Smooth muscle cell (in vitro differentiated cells): Measurements from ENCODE around the gene ENPEP. TPM values are rescaled to one million over a fixed set of nuclear protein-coding genes. Genes with fewer than 3 reads are reported as not detected.

Experiments used
- DNase-seq: peaks from one replicate; lab custom pipeline; 2025; ENCODE audit not compliant: unreplicated experiment; lab: John Stamatoyannopoulos, UW
- H2AFZ ChIP-seq: fragments of 200-600 bp; sonication (generic); 2 replicates; pipeline ENCODE4 v1.6.0; 2016; ENCODE audit warnings: antibody characterized with exemption, low read depth, mild to moderate bottlenecking
- H3F3A ChIP-seq: fragments of 200-600 bp; sonication (generic); 2 replicates; pipeline ENCODE4 v1.6.0; 2017; ENCODE audit warnings: antibody characterized with exemption, low read depth
- H3K27ac ChIP-seq: fragments of 200-600 bp; sonication (generic); 2 replicates; pipeline ENCODE4 v1.5.1; 2016; ENCODE audit warnings: low read depth, mild to moderate bottlenecking
- H3K27me3 ChIP-seq: fragments of 200-600 bp; sonication (generic); 2 replicates; pipeline ENCODE4 v1.6.1; 2016; ENCODE audit warnings: low read depth, mild to moderate bottlenecking
- H3K36me3 ChIP-seq: fragments of 200-600 bp; sonication (generic); 2 replicates; pipeline ENCODE4 v1.5.1; 2016; ENCODE audit warnings: low read depth
- H3K4me1 ChIP-seq: fragments of 200-600 bp; sonication (generic); 2 replicates; pipeline ENCODE4 v1.5.1; 2016; ENCODE audit warnings: low read depth
- H3K4me2 ChIP-seq: fragments of 200-600 bp; sonication (generic); 2 replicates; pipeline ENCODE4 v1.6.0; 2016; ENCODE audit warnings: mild to moderate bottlenecking
- H3K4me3 ChIP-seq: fragments of 200-600 bp; sonication (generic); 2 replicates; pipeline ENCODE4 v1.5.1; 2016; ENCODE audit warnings: mild to moderate bottlenecking
- H3K79me2 ChIP-seq: fragments of 200-600 bp; sonication (generic); 2 replicates; pipeline ENCODE4 v1.6.0; 2016; ENCODE audit warnings: low read depth, mild to moderate bottlenecking
- H3K9ac ChIP-seq: fragments of 200-600 bp; sonication (generic); 2 replicates; pipeline ENCODE4 v1.6.0; 2016; ENCODE audit warnings: low read depth
- H3K9me3 ChIP-seq: fragments of 200-600 bp; sonication (generic); replicated peaks from 2 replicates; pipeline ENCODE4 v1.5.1; 2016; ENCODE audit warnings: low read depth
- H4K20me1 ChIP-seq: fragments of 200-600 bp; sonication (generic); 2 replicates; pipeline ENCODE4 v1.6.0; 2016; ENCODE audit warnings: low read depth
- CTCF ChIP-seq: fragments of 200-600 bp; sonication (generic); IDR thresholded peaks from 2 replicates; pipeline ENCODE4 v1.5.1; 2017; ENCODE audit warnings: borderline replicate concordance, mild to moderate bottlenecking, antibody characterized with exemption; ENCODE audit not compliant: insufficient read depth, poor library complexity, severe bottlenecking
- WGBS: methylation state at CpG from one replicate; pipeline ENCODE4 v1.1.7; 2016; ENCODE audit warnings: low lambda C conversion rate; 5-methylcytosine and 5-hydroxymethylcytosine counted together
- polyA plus RNA-seq: library from polyadenylated mRNA; unstranded; fragments of >200 nt; fragmentation: Nextera tagmentation; extraction: Ambion mirVana; gene quantifications from 2 replicates; pipeline ENCODE4 v1.2.1, GENCODE V29; 2016
- small RNA-seq: library from RNA; depleted of rRNA; stranded (forward); fragments of <200 nt; gene quantifications from one replicate; pipeline ENCODE3, GENCODE V24; 2014
- total RNA-seq: library from RNA; depleted of rRNA; stranded (reverse); fragments of >200 nt; gene quantifications from 2 replicates; pipeline ENCODE4 v1.2.3, GENCODE V29; 2014

The ENPEP gene
- total and polyA plus RNA-seq, 2 experiments from 2014 or later = 3.8 to 6.5 TPM

- Histone ChIP-seq H3K27me3 (no peaks in the 10 kb centered on the region), H3K27ac (peak overlapping the region; percentile 95)
Measured at GRCh38 chr4:110613745-110614144, 137.8 kb downstream of the ENPEP start.

GRCh38 chr4:110614173-110614963, 138.4 kb downstream of the ENPEP start:
- Histone ChIP-seq H3K27ac (peak overlapping the region; percentile 95), H3K9ac (peak overlapping the region; percentile 89), H4K20me1 (peaks cover 19% of the 10 kb centered on the region), H2AFZ (peak overlapping the region; percentile 74), H3K9me3 (no peaks in the 10 kb centered on the region), H3K79me2 (peaks cover 86% of the 10 kb centered on the region), H3K36me3 (no peaks in the 10 kb centered on the region), H3K4me1 (peaks cover 37% of the 10 kb centered on the region), H3K4me3 (peak overlapping the region; percentile 65), H3F3A (peaks cover 21% of the 10 kb centered on the region), H3K27me3 (no peaks in the 10 kb centered on the region), H3K4me2 (peak overlapping the region; percentile 98)
- no peak for DNase-seq
- TF ChIP-seq CTCF = no peak
- WGBS = 4% methylated on average over 27 of the region's 27 CpGs

More at GRCh38 chr4:110613745-110614144, 137.8 kb downstream of the ENPEP start:
- H3K4me2 ChIP-seq = peak overlapping the region; percentile 98
- H3K9ac ChIP-seq = peak overlapping the region; percentile 89
- H3F3A ChIP-seq = peaks cover 21% of the 10 kb centered on the region
- no peak for TF ChIP-seq CTCF
- H3K36me3 ChIP-seq = no peaks in the 10 kb centered on the region
- WGBS = 0% methylated on average over 3 of the region's 3 CpGs
- peaks cover 43% of the 10 kb centered on the region for H3K4me1 ChIP-seq
- H3K4me3 ChIP-seq = peak overlapping the region; percentile 65
- H3K79me2 ChIP-seq = peaks cover 86% of the 10 kb centered on the region
- peaks cover 13% of the 10 kb centered on the region for H4K20me1 ChIP-seq
- H2AFZ ChIP-seq = peak overlapping the region; percentile 74
- no peaks in the 10 kb centered on the region for H3K9me3 ChIP-seq
- no peak for DNase-seq

Small RNA genes lying within 50 kb of the gene (small RNA-seq; reads per million reads assigned to genes)
- gene RF00494 = not detected

Other genes with a start within 250 kb of the ENPEP start
- gene PITX2, start 146.9 kb downstream of the ENPEP start, total RNA-seq = 269 and 289 TPM in 2 replicates
- gene PITX2, start 146.9 kb downstream of the ENPEP start, polyA plus RNA-seq = 382 and 543 TPM in 2 replicates